H9 (cell line): ENCODE measurements around the gene RNF220. TPM values are rescaled to one million over a fixed set of nuclear protein-coding genes. Genes with fewer than 3 reads are reported as not detected.

Source experiments
- DNase-seq: peaks from one replicate; pipeline ENCODE4 v3.0.0-alpha.2; 2017
- H2AFZ ChIP-seq: one replicate; pipeline ENCODE4 v1.6.1; 2013; ENCODE audit warnings: mild to moderate bottlenecking, low read length, control low read depth, moderate library complexity
- H2AK5ac ChIP-seq: 2 replicates; pipeline ENCODE4 v1.6.1; 2013; ENCODE audit warnings: low read length, control low read depth, mixed read lengths; ENCODE audit not compliant: insufficient read length
- H2BK120ac ChIP-seq: one replicate; pipeline ENCODE4 v1.6.1; 2013; ENCODE audit warnings: low read depth, mild to moderate bottlenecking, low read length, control low read depth, inconsistent platforms; ENCODE audit not compliant: poor library complexity, severe bottlenecking
- H2BK12ac ChIP-seq: 2 replicates; pipeline ENCODE4 v1.6.1; 2013; ENCODE audit warnings: low read length, control low read depth, mixed read lengths, low read depth; ENCODE audit not compliant: insufficient read length
- H2BK15ac ChIP-seq: 2 replicates; pipeline ENCODE4 v1.6.1; 2013; ENCODE audit warnings: low read depth, low read length, control low read depth
- H2BK20ac ChIP-seq: one replicate; pipeline ENCODE4 v1.6.1; 2013; ENCODE audit warnings: low read depth, mild to moderate bottlenecking, low read length, control low read depth, inconsistent platforms; ENCODE audit not compliant: poor library complexity, severe bottlenecking
- H2BK5ac ChIP-seq: 2 replicates; pipeline ENCODE4 v1.6.1; 2013; ENCODE audit warnings: low read length, control low read depth, mixed read lengths; ENCODE audit not compliant: insufficient read length
- H3K14ac ChIP-seq: 2 replicates; pipeline ENCODE4 v1.6.1; 2013; ENCODE audit warnings: low read length, control low read depth; ENCODE audit not compliant: insufficient read depth
- H3K18ac ChIP-seq: 2 replicates; pipeline ENCODE4 v1.6.1; 2013; ENCODE audit warnings: low read depth, mild to moderate bottlenecking, mixed read lengths, low read length, control low read depth; ENCODE audit not compliant: insufficient read length
- H3K23ac ChIP-seq: 2 replicates; pipeline ENCODE4 v1.6.1; 2013; ENCODE audit warnings: low read length, control low read depth, mixed read lengths, low read depth; ENCODE audit not compliant: insufficient read length
- H3K23me2 ChIP-seq: 2 replicates; pipeline ENCODE4 v1.6.1; 2013; ENCODE audit warnings: low read depth, mild to moderate bottlenecking, mixed read lengths, low read length, control low read depth; ENCODE audit not compliant: insufficient read length, poor library complexity, severe bottlenecking
- H3K27ac ChIP-seq: 2 replicates; pipeline ENCODE4 v1.5.1; 2013; ENCODE audit warnings: low read length, control low read depth, mixed read lengths, low read depth; ENCODE audit not compliant: insufficient read length
- H3K27me3 ChIP-seq: 2 replicates; pipeline ENCODE4 v1.6.1; 2013; ENCODE audit warnings: low read length, control low read depth, inconsistent platforms; ENCODE audit not compliant: insufficient read depth
- H3K4ac ChIP-seq: 2 replicates; pipeline ENCODE4 v1.6.1; 2013; ENCODE audit warnings: low read depth, mild to moderate bottlenecking, control low read depth, inconsistent platforms, low read length, moderate library complexity
- H3K4me1 ChIP-seq: 2 replicates; pipeline ENCODE4 v1.6.1; 2013; ENCODE audit warnings: low read length, control low read depth, inconsistent platforms; ENCODE audit not compliant: insufficient read depth
- H3K4me2 ChIP-seq: 2 replicates; pipeline ENCODE4 v1.6.1; 2013; ENCODE audit warnings: low read length, control low read depth, mixed read lengths; ENCODE audit not compliant: insufficient read length, insufficient read depth
- H3K56ac ChIP-seq: 2 replicates; pipeline ENCODE4 v1.6.1; 2013; ENCODE audit warnings: low read depth, mild to moderate bottlenecking, mixed read lengths, low read length, control low read depth; ENCODE audit not compliant: insufficient read length
- H3K79me1 ChIP-seq: 2 replicates; pipeline ENCODE4 v1.6.1; 2013; ENCODE audit warnings: low read depth, mild to moderate bottlenecking, moderate library complexity, low read length, control low read depth, inconsistent platforms; ENCODE audit not compliant: insufficient read depth, poor library complexity, severe bottlenecking
- H3K79me2 ChIP-seq: 2 replicates; pipeline ENCODE4 v1.6.1; 2013; ENCODE audit warnings: low read length, control low read depth, inconsistent platforms; ENCODE audit not compliant: insufficient read depth
- H3K9ac ChIP-seq: 2 replicates; pipeline ENCODE4 v1.6.1; 2013; ENCODE audit warnings: low read length, control low read depth, mixed read lengths; ENCODE audit not compliant: insufficient read length; ENCODE audit errors: extremely low read depth
- H3K9me3 ChIP-seq: one replicate; pipeline ENCODE4 v1.6.1; 2013; ENCODE audit warnings: low read depth, low read length, inconsistent platforms; ENCODE audit not compliant: control insufficient read depth
- H3T11ph ChIP-seq: one replicate; pipeline ENCODE4 v1.6.1; 2013; ENCODE audit warnings: mild to moderate bottlenecking, low read length, control low read depth, inconsistent platforms
- H4K20me1 ChIP-seq: one replicate; pipeline ENCODE4 v1.6.1; 2013; ENCODE audit not compliant: control insufficient read depth, insufficient read length, insufficient read depth
- H4K5ac ChIP-seq: 2 replicates; pipeline ENCODE4 v1.6.1; 2013; ENCODE audit warnings: low read depth, mild to moderate bottlenecking, mixed read lengths, low read length, control low read depth; ENCODE audit not compliant: insufficient read length
- H4K8ac ChIP-seq: replicated peaks from 2 replicates; pipeline ENCODE4 v1.6.1; 2013; ENCODE audit warnings: low read length, control low read depth, mixed read lengths, low read depth; ENCODE audit not compliant: insufficient read length
- H4K91ac ChIP-seq: 2 replicates; pipeline ENCODE4 v1.6.1; 2013; ENCODE audit warnings: low read depth, mild to moderate bottlenecking, moderate library complexity, mixed read lengths, low read length, control low read depth; ENCODE audit not compliant: insufficient read length
- H3K27ac Mint-ChIP-seq, 3 experiments: 2 replicates in 2 of 3; 3 replicates in 1 of 3; pipeline ENCODE4 v1.8.0; 2020 to 2021; ENCODE audit warnings: mixed read lengths in 3 of 3, mild to moderate bottlenecking in 1 of 3, moderate library complexity in 1 of 3
- H3K27me3 Mint-ChIP-seq: 2 replicates; pipeline ENCODE4 v1.8.0; 2021; ENCODE audit warnings: low read depth, mild to moderate bottlenecking, moderate library complexity, mixed read lengths
- H3K36me3 Mint-ChIP-seq, 3 experiments: 2 replicates in 2 of 3; 3 replicates in 1 of 3; pipeline ENCODE4 v1.8.0; 2020 to 2021; ENCODE audit warnings: low read depth in 3 of 3, mixed read lengths in 3 of 3; ENCODE audit not compliant: insufficient read depth in 1 of 3
- H3K4me1 Mint-ChIP-seq, 2 experiments: 2 replicates each; pipeline ENCODE4 v1.8.0; 2020; ENCODE audit warnings: mixed read lengths in 2 of 2
- H3K4me3 Mint-ChIP-seq, 2 experiments: 2 replicates in 1 of 2; 3 replicates in 1 of 2; pipeline ENCODE4 v1.8.0; 2020 to 2021; ENCODE audit warnings: mild to moderate bottlenecking in 2 of 2, mixed read lengths in 2 of 2, moderate library complexity in 1 of 2
- H3K9me3 Mint-ChIP-seq, 2 experiments: 2 replicates in 1 of 2; 3 replicates in 1 of 2; pipeline ENCODE4 v1.8.0; 2020; ENCODE audit warnings: mild to moderate bottlenecking in 2 of 2, mixed read lengths in 2 of 2, moderate library complexity in 1 of 2
- WGBS: extraction: QIAGEN DNeasy Blood & Tissue Kit; methylation state at CpG from one replicate; pipeline ENCODE4 v1.1.7; 2013; ENCODE audit warnings: missing lambda C conversion rate, low lambda C conversion rate, mixed read lengths; ENCODE audit not compliant: insufficient read length; ENCODE audit errors: extremely low coverage; 5-methylcytosine and 5-hydroxymethylcytosine counted together
- total RNA-seq: library from RNA; stranded (reverse); gene quantifications from 2 replicates; pipeline ENCODE4 v1.2.1, GENCODE V29; 2021
- TF ChIP-seq, protein P1 (sequence below): fragments of 200-600 bp; sonication (generic); conservative IDR thresholded peaks from 3 replicates; pipeline ENCODE4 v1.8.0; 2021; ENCODE audit warnings: antibody characterized with exemption, mild to moderate bottlenecking

Gene RNF220
- total RNA-seq, 1 experiment from 2014 or later = 109 TPM

DNA sequence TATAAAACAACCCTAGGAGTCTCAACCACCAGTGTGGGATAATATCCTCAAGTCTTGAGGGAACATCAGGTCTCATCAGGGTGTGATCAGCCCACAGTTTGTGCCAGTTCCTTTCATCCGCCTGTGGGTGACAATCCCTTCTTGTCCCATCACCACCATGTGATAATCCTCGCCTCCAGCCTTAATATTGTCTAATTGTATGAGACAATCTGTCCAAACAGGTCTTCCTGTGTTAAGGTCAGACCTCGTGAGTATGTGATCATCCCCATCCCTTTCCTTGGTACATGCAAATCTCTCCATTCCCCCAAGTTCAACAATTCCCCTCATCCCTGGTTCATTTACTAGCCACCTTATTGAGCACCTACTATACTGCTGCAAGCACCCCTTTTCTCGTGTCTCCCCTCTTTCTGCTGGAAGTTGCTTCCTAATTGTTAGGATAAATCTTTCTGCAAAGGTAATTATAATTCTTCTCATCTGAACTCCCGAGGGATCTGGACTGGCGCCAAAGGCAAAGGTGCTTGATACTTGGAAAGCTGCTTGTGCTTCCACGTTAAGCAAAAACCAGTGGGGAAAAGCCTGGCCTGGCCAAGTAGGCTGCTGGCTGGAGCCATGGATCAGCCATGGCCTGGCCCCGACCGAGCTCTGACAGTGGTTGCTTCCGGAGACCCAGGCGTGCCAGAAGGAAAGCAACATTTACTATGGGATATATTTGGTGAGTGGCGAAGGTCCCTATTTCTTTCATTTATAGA is 92.5 kb downstream of the RNF220 start:
- Histone ChIP-seq H3T11ph (no peak overlapping the region), H3K4me2 (no peak overlapping the region), H4K20me1 (no peaks in the 10 kb centered on the region), H3K9me3 (no peaks in the 10 kb centered on the region), H3K14ac (no peak overlapping the region), H2BK15ac (no peak overlapping the region), H2BK12ac (no peak overlapping the region), H3K23ac (no peak overlapping the region), H3K9ac (no peak overlapping the region), H3K27me3 (peaks cover 6% of the 10 kb centered on the region; the same call in 1 of the 2 replicates), H4K91ac (no peak overlapping the region), H2AK5ac (no peak overlapping the region), H3K79me2 (no peaks in the 10 kb centered on the region), H3K27ac (no peak overlapping the region), H2BK5ac (no peak overlapping the region), H3K23me2 (peaks cover 7% of the 10 kb centered on the region), H3K18ac (no peak overlapping the region), H4K8ac (no peak overlapping the region), H4K5ac (no peak overlapping the region), H2BK120ac (no peak overlapping the region), H3K4ac (no peak overlapping the region), H2BK20ac (no peak overlapping the region), H2AFZ (no peak overlapping the region), H3K4me1 (peaks cover 5% of the 10 kb centered on the region; the same call in 1 of the 2 replicates), H3K56ac (no peak overlapping the region), H3K79me1 (no peaks in the 10 kb centered on the region)
- H3K4me3 Mint-ChIP-seq = no peak overlapping the region
- no peaks in the 10 kb centered on the region for H3K9me3 Mint-ChIP-seq
- no peaks in the 10 kb centered on the region for H3K36me3 Mint-ChIP-seq
- whole genome bisulfite sequencing = no CpG with 5 or more reads among the region's 12 CpGs
- H3K27ac Mint-ChIP-seq = no peak overlapping the region
- no peak for DNase-seq
- H3K27me3 Mint-ChIP-seq = peaks cover 21% of the 10 kb centered on the region
- H3K4me1 Mint-ChIP-seq = peaks cover 15 to 25% of the 10 kb centered on the region in 2 experiments
- TF ChIP-seq, protein P1, sequence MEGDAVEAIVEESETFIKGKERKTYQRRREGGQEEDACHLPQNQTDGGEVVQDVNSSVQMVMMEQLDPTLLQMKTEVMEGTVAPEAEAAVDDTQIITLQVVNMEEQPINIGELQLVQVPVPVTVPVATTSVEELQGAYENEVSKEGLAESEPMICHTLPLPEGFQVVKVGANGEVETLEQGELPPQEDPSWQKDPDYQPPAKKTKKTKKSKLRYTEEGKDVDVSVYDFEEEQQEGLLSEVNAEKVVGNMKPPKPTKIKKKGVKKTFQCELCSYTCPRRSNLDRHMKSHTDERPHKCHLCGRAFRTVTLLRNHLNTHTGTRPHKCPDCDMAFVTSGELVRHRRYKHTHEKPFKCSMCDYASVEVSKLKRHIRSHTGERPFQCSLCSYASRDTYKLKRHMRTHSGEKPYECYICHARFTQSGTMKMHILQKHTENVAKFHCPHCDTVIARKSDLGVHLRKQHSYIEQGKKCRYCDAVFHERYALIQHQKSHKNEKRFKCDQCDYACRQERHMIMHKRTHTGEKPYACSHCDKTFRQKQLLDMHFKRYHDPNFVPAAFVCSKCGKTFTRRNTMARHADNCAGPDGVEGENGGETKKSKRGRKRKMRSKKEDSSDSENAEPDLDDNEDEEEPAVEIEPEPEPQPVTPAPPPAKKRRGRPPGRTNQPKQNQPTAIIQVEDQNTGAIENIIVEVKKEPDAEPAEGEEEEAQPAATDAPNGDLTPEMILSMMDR = no peak
